Measurements from ENCODE around the gene CDH4. TPM values are rescaled to one million over a fixed set of nuclear protein-coding genes. Genes with fewer than 3 reads are reported as not detected.

Gene CDH4
- total RNA-seq, 4 donors from 2014 or later: under 0.01 to 0.56 (median 0.19) TPM; not detected in 1

- TF ChIP-seq CTCF (IDR thresholded peaks at IDR 0.05): no peak
- ATAC-seq (ENCODE audit: low FRiP score): no peak
- no peak for DNase-seq (ENCODE audit: low spot score)
These were observed 478.7 kb downstream of the CDH4 start for GRCh38 chr20:61730631-61731362.

GRCh38 chr20:61731363-61732181, 479.5 kb downstream of the CDH4 start:
- no peak for ATAC-seq (ENCODE audit: low FRiP score)
- TF ChIP-seq CTCF (IDR thresholded peaks at IDR 0.05): no peak
- DNase-seq (ENCODE audit: low spot score): no peak

DNA sequence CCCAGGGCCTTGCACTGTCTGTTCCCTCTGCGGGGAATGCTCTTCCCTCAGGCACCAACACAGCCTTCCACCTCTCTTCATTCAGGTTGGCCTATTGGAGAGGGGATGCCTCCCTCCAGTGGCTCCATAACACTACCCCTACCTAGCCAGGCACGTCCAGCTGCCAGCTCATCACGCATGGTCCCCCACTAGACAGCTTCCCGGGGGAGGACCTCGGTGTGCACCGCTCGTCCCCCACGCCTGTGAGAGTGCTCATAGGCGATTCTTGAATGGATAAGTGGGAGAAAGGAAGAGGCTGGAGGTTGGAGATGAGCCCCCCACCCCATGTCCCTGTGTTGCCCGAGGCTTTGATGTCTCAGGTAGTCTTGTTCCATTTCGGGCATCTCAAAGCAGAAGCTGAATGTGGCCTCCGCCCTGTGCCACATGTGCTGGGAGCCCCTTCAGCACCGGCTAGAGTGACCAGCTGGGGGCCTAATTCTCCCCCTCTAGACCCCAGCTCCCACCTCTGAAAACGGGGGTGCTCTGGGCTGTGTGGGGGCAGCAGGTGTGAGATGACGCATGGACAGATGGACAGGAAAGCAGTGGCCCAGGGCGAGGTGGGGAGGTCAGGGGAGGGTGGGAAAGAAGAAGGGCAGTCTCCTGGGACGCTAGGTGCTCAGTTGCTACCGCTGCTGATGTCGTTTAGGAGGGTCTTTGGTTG, 480.6 kb downstream of the CDH4 start:
- no peak for ATAC-seq (ENCODE audit: low FRiP score)

GRCh38 chr20:61733216-61733615, 481.2 kb downstream of the CDH4 start:
- no peak for DNase-seq (ENCODE audit: low spot score)
- ATAC-seq (ENCODE audit: low FRiP score): no peak
- no peak for TF ChIP-seq CTCF (IDR thresholded peaks at IDR 0.05)

More for the DNA sequence above, 480.6 kb downstream of the CDH4 start:
- DNase-seq (ENCODE audit: low spot score): no peak
- TF ChIP-seq CTCF (IDR thresholded peaks at IDR 0.05): no peak

DNA sequence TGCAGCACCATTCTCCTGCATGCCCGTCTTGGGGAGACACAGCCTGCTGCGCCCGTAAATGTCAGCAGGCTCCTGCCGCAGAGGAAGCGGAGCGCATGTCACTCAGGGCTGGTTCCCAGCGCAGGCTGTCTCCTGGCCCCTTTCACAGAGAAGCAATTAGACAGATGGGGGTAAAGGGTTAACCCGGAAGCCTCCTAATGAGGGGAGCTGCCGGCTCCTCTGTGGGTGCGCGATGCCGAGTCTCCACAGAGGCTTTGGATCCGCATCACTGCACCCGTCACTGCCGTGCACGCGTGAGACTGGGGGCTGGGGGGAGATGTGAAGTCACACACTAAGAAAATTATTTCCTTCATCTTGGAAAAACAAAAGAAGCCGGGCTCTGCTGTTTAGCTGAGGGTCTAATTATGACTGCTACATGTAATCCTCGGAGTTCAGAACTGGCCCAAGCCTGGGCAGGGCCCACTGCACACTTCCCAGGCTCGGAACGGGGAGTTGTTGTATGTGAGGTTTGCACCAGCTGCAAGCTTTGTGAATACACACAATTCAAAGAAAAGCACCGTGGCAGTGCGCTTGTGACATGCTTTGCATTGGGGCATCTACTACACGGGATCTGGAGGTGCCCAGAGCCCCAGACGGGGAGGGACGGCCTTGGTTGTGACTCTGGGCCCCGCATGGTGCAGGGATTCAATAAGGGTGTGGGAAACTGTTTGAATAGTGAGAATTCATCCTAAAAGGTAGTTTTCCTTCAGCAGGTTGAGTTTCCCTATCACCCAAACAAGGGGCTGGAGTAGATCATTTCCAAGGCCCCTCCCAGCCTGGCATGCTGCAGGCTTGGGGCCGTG, 482.1 kb downstream of the CDH4 start:
- ATAC-seq (ENCODE audit: low FRiP score): no peak
- TF ChIP-seq CTCF (IDR thresholded peaks at IDR 0.05): no peak
- DNase-seq (ENCODE audit: low spot score): no peak

DNA sequence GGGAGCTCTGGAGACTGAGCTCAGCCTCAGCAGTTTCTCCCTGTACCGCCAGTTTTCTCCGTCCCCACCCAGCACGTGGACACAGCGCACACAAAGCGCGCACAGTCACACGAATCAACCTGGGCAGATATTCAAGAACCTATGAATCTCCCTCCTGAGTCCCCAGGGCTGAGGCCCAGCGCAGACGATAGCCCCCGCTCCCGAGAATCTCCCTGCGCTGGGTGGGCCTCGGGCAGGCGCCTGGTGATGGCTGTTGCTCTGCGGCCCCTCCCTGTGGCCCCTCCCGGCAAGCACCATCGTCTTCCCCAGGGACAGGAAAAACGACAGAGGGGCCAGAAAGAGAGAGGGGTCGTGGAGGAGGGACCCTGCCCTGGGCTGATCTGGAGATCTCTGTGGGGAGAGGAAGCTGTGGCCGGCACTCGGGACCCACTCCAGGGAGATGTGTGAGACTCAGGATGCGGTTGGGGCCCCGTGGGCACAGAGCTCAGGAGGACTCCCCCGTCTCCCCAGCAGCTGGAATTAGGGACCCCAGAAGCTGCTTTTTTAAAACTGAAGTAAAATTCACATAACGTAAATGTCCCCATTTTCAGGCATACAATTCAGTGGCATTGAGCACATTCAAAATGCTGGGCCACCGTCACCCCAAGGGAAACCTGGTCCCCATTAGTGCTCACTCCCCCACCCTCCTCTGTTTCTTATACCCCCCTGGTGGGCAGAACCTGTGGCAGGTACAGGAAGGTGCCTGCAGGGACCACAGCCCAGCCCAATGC, 482.9 kb downstream of the CDH4 start:
- ATAC-seq (ENCODE audit: low FRiP score): no peak
- no peak for TF ChIP-seq CTCF (IDR thresholded peaks at IDR 0.05)
- DNase-seq (ENCODE audit: low spot score): no peak
